HL-60 (cell line): ENCODE results near the gene TSPAN18.

Experiments
- DNase-seq, 2 experiments: peaks; one replicate each; pipeline ENCODE4 v3.0.0-alpha.2; 2010 to 2020; ENCODE audit warnings: low read depth in 1 of 2, low spot score in 1 of 2
- H3K27ac ChIP-seq: fragments of 250-450 bp; sonication (Bioruptor Pico); replicated peaks from 2 replicates; pipeline ENCODE4 v1.5.1; 2020; ENCODE audit warnings: mild to moderate bottlenecking, moderate library complexity
- H3K27me3 ChIP-seq: fragments of 250-450 bp; sonication (Bioruptor Pico); 2 replicates; pipeline ENCODE4 v1.5.1; 2021; ENCODE audit warnings: mild to moderate bottlenecking, moderate library complexity; ENCODE audit not compliant: insufficient read depth, poor library complexity, severe bottlenecking
- H3K4me3 ChIP-seq: replicated peaks from 2 replicates; pipeline ENCODE4 v1.5.1; 2011; ENCODE audit warnings: mild to moderate bottlenecking, control low read depth, low read length; ENCODE audit not compliant: insufficient read depth
- CTCF ChIP-seq: IDR thresholded peaks from one replicate; pipeline ENCODE4 v1.5.1; 2011; ENCODE audit warnings: low read length, control low read depth, inconsistent platforms; ENCODE audit not compliant: insufficient read depth
- GABPA ChIP-seq: IDR thresholded peaks from 2 replicates; pipeline ENCODE4 v1.6.1; 2012; ENCODE audit warnings: low read depth
- POLR2AphosphoS5 ChIP-seq: IDR thresholded peaks from 2 replicates; pipeline ENCODE4 v1.6.1; 2012; ENCODE audit warnings: low read depth
- REST ChIP-seq: IDR thresholded peaks from 2 replicates; pipeline ENCODE4 v1.6.1; 2012; ENCODE audit warnings: low read depth; ENCODE audit not compliant: insufficient replicate concordance
- SPI1 ChIP-seq: IDR thresholded peaks from 2 replicates; pipeline ENCODE4 v1.6.1; 2012; ENCODE audit warnings: low read depth, mild to moderate bottlenecking, borderline replicate concordance

Gene TSPAN18

GRCh38 chr11:44713022-44713421 is 13.7 kb upstream of the TSPAN18 start:
- H3K27me3 ChIP-seq: peaks cover 2% of the 10 kb centered on the region
- no peak overlapping the region for H3K27ac ChIP-seq
- DNase-seq: no peak
- no peak for TF ChIP-seq GABPA
- no peak overlapping the region for H3K4me3 ChIP-seq

GRCh38 chr11:44716256-44716655 is 10.5 kb upstream of the TSPAN18 start:
- peaks cover 2% of the 10 kb centered on the region for H3K27me3 ChIP-seq
- no peak overlapping the region for H3K27ac ChIP-seq
- DNase-seq: no peak
- no peak overlapping the region for H3K4me3 ChIP-seq
- no peak for TF ChIP-seq GABPA
- TF ChIP-seq POLR2AphosphoS5: no peak
- TF ChIP-seq CTCF: no peak
- no peak for TF ChIP-seq SPI1
- TF ChIP-seq REST: no peak

GRCh38 chr11:44718057-44718456 is 8.7 kb upstream of the TSPAN18 start:
- TF ChIP-seq CTCF (no peak), POLR2AphosphoS5 (no peak), SPI1 (no peak), REST (no peak), GABPA (no peak)
- Histone ChIP-seq H3K4me3 (no peak overlapping the region), H3K27ac (no peak overlapping the region), H3K27me3 (peaks cover 2% of the 10 kb centered on the region)
- DNase-seq: no peak

DNA sequence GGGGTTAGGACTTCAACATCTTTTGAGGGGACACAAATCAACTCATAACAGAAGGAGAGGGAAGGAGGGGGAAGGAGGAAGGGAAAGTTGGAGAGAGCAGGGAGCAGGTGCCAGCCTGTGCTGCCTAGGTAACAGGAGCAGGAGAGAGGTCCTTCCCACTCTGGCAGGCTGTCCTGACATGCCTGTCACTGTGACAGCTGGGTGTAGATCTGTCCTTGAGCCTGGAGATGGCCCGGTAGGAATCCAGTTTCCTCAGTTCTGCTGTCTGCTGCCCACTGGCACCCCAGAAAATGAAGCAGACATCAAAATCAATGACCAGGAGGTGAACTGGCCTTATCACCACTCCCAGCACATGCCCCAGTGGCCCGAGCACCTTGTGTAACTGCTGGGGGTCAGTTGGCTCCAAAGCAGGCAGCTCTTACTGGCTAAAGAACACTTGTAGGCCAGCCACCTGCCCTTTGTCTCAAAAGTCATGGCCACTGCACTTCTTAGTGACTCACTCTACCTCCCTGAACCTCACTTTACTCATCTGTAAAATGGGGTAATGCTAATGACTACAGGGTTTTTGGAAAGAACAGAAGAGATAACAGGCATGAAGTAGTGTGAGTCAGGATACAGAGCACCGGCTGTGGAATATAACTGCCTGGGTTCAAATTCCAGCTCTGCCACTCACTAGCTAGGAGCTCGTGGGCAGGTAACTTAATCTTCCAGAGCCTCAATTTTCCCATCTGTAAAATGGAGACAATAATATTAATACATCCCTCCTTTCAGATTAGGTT is 8.0 kb upstream of the TSPAN18 start:
- DNase-seq: no peak
- Histone ChIP-seq H3K27ac (no peak overlapping the region), H3K4me3 (no peak overlapping the region), H3K27me3 (no peaks in the 10 kb centered on the region)
- no peak for TF ChIP-seq SPI1
- TF ChIP-seq REST: no peak
- no peak for TF ChIP-seq GABPA
- TF ChIP-seq POLR2AphosphoS5: no peak
- TF ChIP-seq CTCF: no peak
